Measurements from ENCODE around the gene CMTR1.
"Not testable (repeated sequence)": the region's sequence is repeated elsewhere in the genome, so short reads cannot be mapped to it uniquely, and the experiment has no call there.

The CMTR1 gene

GRCh38 chr6:37432916-37433656, at the start of gene CMTR1:
TSS of gene CMTR1 (plus strand) at chr6:37433221. CDS start at chr6:37435630, 2,409 bp downstream.
- ATAC-seq = peak; percentile 97
- peak; percentile 98 to 99 for DNase-seq (ENCODE audit: low spot score in 2 of 2)
- H3K4me3 Mint-ChIP-seq = peak within 1 kb of the TSS; percentile 92
- H3K27ac Mint-ChIP-seq = peak within 1 kb of the TSS; percentile 97
- H3K9me3 Mint-ChIP-seq = no peaks in the 10 kb centered on the region
- peaks cover 48% of the 10 kb centered on the region for H3K36me3 Mint-ChIP-seq
- H3K4me1 Mint-ChIP-seq = peaks cover 34% of the 10 kb centered on the region

- no peak overlapping the region for H3K4me3 Mint-ChIP-seq
Observed at GRCh38 chr6:37388578-37388977, 44.4 kb upstream of the CMTR1 start.

GRCh38 chr6:37389857-37390256, 43.2 kb upstream of the CMTR1 start:
- Mint-ChIP-seq H3K9me3 (no peaks in the 10 kb centered on the region), H3K4me1 (no peaks in the 10 kb centered on the region), H3K27ac (no peak overlapping the region), H3K4me3 (no peak overlapping the region), H3K36me3 (peaks cover 8% of the 10 kb centered on the region)
- ATAC-seq (no peak), DNase-seq (ENCODE audit: low spot score in 2 of 2) (no peak)

More at GRCh38 chr6:37388578-37388977, 44.4 kb upstream of the CMTR1 start:
- ATAC-seq (no peak), DNase-seq (ENCODE audit: low spot score in 2 of 2) (no peak)
- Mint-ChIP-seq H3K4me1 (no peaks in the 10 kb centered on the region), H3K9me3 (no peaks in the 10 kb centered on the region), H3K27ac (no peak overlapping the region), H3K36me3 (peaks cover 17% of the 10 kb centered on the region)

GRCh38 chr6:37391120-37391519, 41.9 kb upstream of the CMTR1 start:
- DNase-seq (ENCODE audit: low spot score in 2 of 2) = no peak
- no peak for ATAC-seq
- no peak overlapping the region for H3K4me3 Mint-ChIP-seq
- no peaks in the 10 kb centered on the region for H3K36me3 Mint-ChIP-seq
- H3K9me3 Mint-ChIP-seq = no peaks in the 10 kb centered on the region
- no peaks in the 10 kb centered on the region for H3K4me1 Mint-ChIP-seq
- no peak overlapping the region for H3K27ac Mint-ChIP-seq

GRCh38 chr6:37392821-37393220, 40.2 kb upstream of the CMTR1 start:
- Mint-ChIP-seq H3K4me3 (no peak overlapping the region), H3K9me3 (no peaks in the 10 kb centered on the region), H3K27ac (no peak overlapping the region), H3K36me3 (no peaks in the 10 kb centered on the region), H3K4me1 (no peaks in the 10 kb centered on the region)
- no peak for ATAC-seq
- no peak for DNase-seq (ENCODE audit: low spot score in 2 of 2)

GRCh38 chr6:37393381-37393929, 39.6 kb upstream of the CMTR1 start:
- no peaks in the 10 kb centered on the region for H3K4me1 Mint-ChIP-seq
- no peaks in the 10 kb centered on the region for H3K9me3 Mint-ChIP-seq
- H3K27ac Mint-ChIP-seq = no peak overlapping the region
- no peaks in the 10 kb centered on the region for H3K36me3 Mint-ChIP-seq
- DNase-seq (ENCODE audit: low spot score in 2 of 2) (no peak), ATAC-seq (no peak)
- H3K4me3 Mint-ChIP-seq = no peak overlapping the region

GRCh38 chr6:37396571-37397180, 36.3 kb upstream of the CMTR1 start:
- Mint-ChIP-seq H3K4me1 (no peaks in the 10 kb centered on the region), H3K4me3 (no peak overlapping the region), H3K36me3 (no peaks in the 10 kb centered on the region), H3K9me3 (no peaks in the 10 kb centered on the region), H3K27ac (no peak overlapping the region)
- ATAC-seq (no peak), DNase-seq (ENCODE audit: low spot score in 2 of 2) (no peak)

GRCh38 chr6:37399131-37399530, 33.9 kb upstream of the CMTR1 start:
- H3K27ac Mint-ChIP-seq = no peak overlapping the region
- no peak for DNase-seq (ENCODE audit: low spot score in 2 of 2)
- no peaks in the 10 kb centered on the region for H3K9me3 Mint-ChIP-seq
- H3K4me3 Mint-ChIP-seq = no peak overlapping the region
- no peaks in the 10 kb centered on the region for H3K4me1 Mint-ChIP-seq
- no peaks in the 10 kb centered on the region for H3K36me3 Mint-ChIP-seq
- ATAC-seq = no peak

GRCh38 chr6:37399795-37400490, 33.1 kb upstream of the CMTR1 start:
- H3K4me1 Mint-ChIP-seq = no peaks in the 10 kb centered on the region
- DNase-seq (ENCODE audit: low spot score in 2 of 2) = no peak
- H3K27ac Mint-ChIP-seq = no peak overlapping the region
- ATAC-seq = no peak
- no peaks in the 10 kb centered on the region for H3K36me3 Mint-ChIP-seq
- no peak overlapping the region for H3K4me3 Mint-ChIP-seq
- no peaks in the 10 kb centered on the region for H3K9me3 Mint-ChIP-seq

GRCh38 chr6:37401658-37402057, 31.4 kb upstream of the CMTR1 start:
- not testable (repeated sequence) for H3K4me1 Mint-ChIP-seq, H3K27ac Mint-ChIP-seq

GRCh38 chr6:37406726-37407341, 26.2 kb upstream of the CMTR1 start:
- no peaks in the 10 kb centered on the region for H3K9me3 Mint-ChIP-seq

More at GRCh38 chr6:37401658-37402057, 31.4 kb upstream of the CMTR1 start:
- H3K4me3 Mint-ChIP-seq; H3K9me3 Mint-ChIP-seq; DNase-seq (ENCODE audit: low spot score in 2 of 2); H3K36me3 Mint-ChIP-seq; ATAC-seq: not testable (repeated sequence)

GRCh38 chr6:37407948-37408347, 25.1 kb upstream of the CMTR1 start:
- Mint-ChIP-seq H3K4me1 (no peaks in the 10 kb centered on the region), H3K9me3 (no peaks in the 10 kb centered on the region), H3K4me3 (no peak overlapping the region), H3K36me3 (no peaks in the 10 kb centered on the region), H3K27ac (no peak overlapping the region)
- DNase-seq (ENCODE audit: low spot score in 2 of 2) (no peak), ATAC-seq (no peak)

More at GRCh38 chr6:37406726-37407341, 26.2 kb upstream of the CMTR1 start:
- DNase-seq (ENCODE audit: low spot score in 2 of 2) (no peak), ATAC-seq (no peak)
- no peak overlapping the region for H3K27ac Mint-ChIP-seq
- H3K4me1 Mint-ChIP-seq = no peaks in the 10 kb centered on the region
- H3K36me3 Mint-ChIP-seq = no peaks in the 10 kb centered on the region
- no peak overlapping the region for H3K4me3 Mint-ChIP-seq

- Mint-ChIP-seq H3K4me3 (no peak overlapping the region), H3K27ac (no peak overlapping the region), H3K9me3 (no peaks in the 10 kb centered on the region), H3K4me1 (no peaks in the 10 kb centered on the region), H3K36me3 (no peaks in the 10 kb centered on the region)
- ATAC-seq (no peak), DNase-seq (ENCODE audit: low spot score in 2 of 2) (no peak)
Observed at GRCh38 chr6:37409501-37409900, 23.5 kb upstream of the CMTR1 start.

GRCh38 chr6:37417393-37417792, 15.6 kb upstream of the CMTR1 start:
- no peaks in the 10 kb centered on the region for H3K9me3 Mint-ChIP-seq

GRCh38 chr6:37418722-37419121, 14.3 kb upstream of the CMTR1 start:
- no peaks in the 10 kb centered on the region for H3K4me1 Mint-ChIP-seq
- no peak for ATAC-seq
- H3K9me3 Mint-ChIP-seq = no peaks in the 10 kb centered on the region

More at GRCh38 chr6:37417393-37417792, 15.6 kb upstream of the CMTR1 start:
- Mint-ChIP-seq H3K4me1 (no peaks in the 10 kb centered on the region), H3K4me3 (no peak overlapping the region), H3K27ac (no peak overlapping the region), H3K36me3 (no peaks in the 10 kb centered on the region)
- DNase-seq (ENCODE audit: low spot score in 2 of 2) (no peak), ATAC-seq (no peak)

More at GRCh38 chr6:37418722-37419121, 14.3 kb upstream of the CMTR1 start:
- H3K36me3 Mint-ChIP-seq = no peaks in the 10 kb centered on the region
- no peak overlapping the region for H3K27ac Mint-ChIP-seq
- H3K4me3 Mint-ChIP-seq = no peak overlapping the region
- no peak for DNase-seq (ENCODE audit: low spot score in 2 of 2)
